GM21360 (cell line): ENCODE data around the gene SREK1IP1.

Experiments
- ATAC-seq: cut with Tn5 transposase; IDR thresholded peaks from one replicate; pipeline ENCODE4 v1.9.1; 2021; ENCODE audit warnings: mild to moderate bottlenecking, moderate library complexity; ENCODE audit not compliant: unreplicated experiment

Gene SREK1IP1

DNA sequence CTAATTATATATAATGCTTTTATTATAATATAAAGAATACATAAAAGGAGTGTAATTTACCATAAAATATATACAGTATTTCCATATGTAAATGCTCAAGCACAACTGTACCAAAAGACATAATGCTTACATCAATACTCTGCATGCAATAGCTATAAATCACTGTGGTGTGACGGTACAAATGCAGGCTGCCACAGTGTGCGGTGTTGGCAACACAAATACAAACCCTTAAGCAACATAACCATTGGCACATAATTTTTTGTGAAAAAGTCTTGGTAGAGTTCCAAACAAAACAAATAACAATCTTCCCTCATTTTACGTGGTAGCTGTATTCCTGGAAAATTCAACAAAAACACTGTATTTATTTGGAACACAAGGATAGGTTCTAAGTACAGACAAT lies 80.1 kb downstream of the SREK1IP1 start:
- ATAC-seq = no peak

DNA sequence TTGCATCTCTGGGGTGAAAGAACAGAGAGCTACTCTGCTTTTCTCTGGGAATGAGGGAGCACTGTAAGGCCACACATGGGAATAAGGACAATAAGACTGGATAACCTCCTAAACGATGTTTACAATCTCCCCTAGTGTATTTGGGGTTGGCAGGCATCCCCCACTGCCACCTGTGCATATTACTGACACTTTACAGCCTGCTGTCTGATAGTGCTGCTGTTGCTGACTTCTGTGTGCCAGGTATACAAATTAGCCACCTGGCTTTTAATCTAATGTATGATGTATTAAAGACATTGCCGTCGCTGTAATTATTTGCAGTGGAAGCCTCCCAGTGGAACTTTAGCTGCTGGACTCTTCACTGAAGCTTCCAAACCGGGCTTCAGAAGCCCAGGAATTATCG lies 82.6 kb downstream of the SREK1IP1 start:
- ATAC-seq = no peak

- ATAC-seq = no peak
Observed at GRCh38 chr5:64682608-64683007, 85.9 kb downstream of the SREK1IP1 start.

- no peak for ATAC-seq
Observed at GRCh38 chr5:64680289-64680688, 88.2 kb downstream of the SREK1IP1 start.

DNA sequence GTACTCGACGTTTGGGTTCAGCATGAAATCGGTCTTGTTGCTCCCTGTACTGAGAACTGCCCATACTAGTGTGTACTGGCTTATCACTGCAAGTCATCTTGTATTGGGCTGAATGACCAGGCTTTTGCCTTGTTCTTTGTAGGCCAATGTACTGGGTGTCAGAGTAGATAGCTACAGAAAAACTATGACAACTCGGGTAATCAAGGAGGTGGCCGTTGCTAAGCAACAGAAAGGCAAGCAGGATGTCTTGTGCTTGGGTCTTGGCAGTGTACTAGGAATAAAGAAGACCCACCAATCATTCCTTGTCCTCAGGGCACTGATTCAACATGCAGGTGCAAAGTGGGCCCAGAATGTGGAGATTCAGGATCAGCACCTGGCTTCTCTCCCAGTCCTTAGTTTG lies 90.1 kb downstream of the SREK1IP1 start:
- no peak for ATAC-seq

- ATAC-seq = no peak
Observed at GRCh38 chr5:64671678-64672077, 96.8 kb downstream of the SREK1IP1 start.

DNA sequence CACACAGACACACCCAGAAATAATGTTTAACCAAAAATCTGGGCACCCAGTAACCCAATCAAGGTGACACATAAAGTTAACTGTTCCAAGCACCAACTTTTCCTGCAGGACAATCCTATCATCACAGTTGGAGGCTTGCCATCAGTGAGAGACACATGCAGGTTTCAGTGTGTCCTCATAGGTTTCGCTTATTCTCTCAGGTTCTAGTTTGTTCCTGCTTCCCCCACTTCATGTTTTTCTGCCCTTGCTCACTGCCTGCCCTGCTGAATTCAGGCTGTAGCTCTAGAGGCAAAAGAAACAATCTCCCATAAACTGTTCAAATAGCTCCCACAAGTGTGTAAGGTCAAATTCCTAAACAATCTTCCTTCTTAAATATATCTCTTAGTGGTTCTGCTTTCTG lies 98.2 kb downstream of the SREK1IP1 start:
- no peak for ATAC-seq
